ENCODE results near the gene MAU2. TPM values are rescaled to one million over a fixed set of nuclear protein-coding genes. Genes with fewer than 3 reads are reported as not detected.

MAU2 gene
- total RNA-seq, 1 experiment from 2014 or later, result 48.4 TPM

DNA sequence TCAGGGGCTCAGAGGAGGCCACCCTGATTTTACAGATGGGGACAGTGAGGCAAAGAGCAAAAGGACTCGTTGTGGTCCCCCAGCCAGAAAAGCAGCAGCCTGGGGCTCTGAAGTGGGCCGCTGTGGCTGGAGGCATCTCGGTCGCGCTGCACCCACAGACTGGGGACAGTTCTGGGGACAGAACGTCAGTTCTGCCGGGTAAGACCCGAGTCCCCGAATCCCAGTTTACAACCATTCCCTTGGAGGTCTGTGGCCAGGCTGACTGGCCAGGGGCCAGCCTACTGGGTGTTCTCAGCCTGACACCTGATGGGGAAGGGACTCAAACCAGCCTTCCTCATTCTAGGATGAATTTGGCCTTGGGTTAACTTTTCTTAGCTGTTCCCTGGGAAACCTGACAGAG is 14.4 kb upstream of the MAU2 start:
- Histone ChIP-seq H2BK20ac (ENCODE audit: low read depth, low read length, poor library complexity, severe bottlenecking) (no peak overlapping the region), H2BK12ac (ENCODE audit: insufficient read length, low read depth, low read length) (no peak overlapping the region), H2BK15ac (ENCODE audit: low read depth, low read length) (no peak overlapping the region), H3K79me2 (ENCODE audit: insufficient read depth, low read length) (0 out of 2 replicates have a peak, but pooled peaks cover 2% of the 10 kb centered on the region), H3K9me3 (ENCODE audit: control insufficient read depth, low read depth, low read length) (no peaks in the 10 kb centered on the region), H3K27ac (ENCODE audit: insufficient read length, low read depth, low read length) (no peak overlapping the region), H3K18ac (ENCODE audit: insufficient read length, low read depth, low read length) (no peak overlapping the region), H4K20me1 (ENCODE audit: control insufficient read depth, insufficient read depth, insufficient read length) (no peaks in the 10 kb centered on the region), H3K14ac (ENCODE audit: insufficient read depth, low read length) (no peak overlapping the region), H2AFZ (ENCODE audit: low read length) (no peak overlapping the region), H4K8ac (replicated peaks; ENCODE audit: insufficient read length, low read depth, low read length) (no peak overlapping the region), H3K23ac (ENCODE audit: insufficient read length, low read depth, low read length) (no peak overlapping the region), H4K5ac (ENCODE audit: insufficient read length, low read depth, low read length) (no peak overlapping the region), H2BK5ac (ENCODE audit: insufficient read length, low read length) (no peak overlapping the region), H2AK5ac (ENCODE audit: insufficient read length, low read length) (no peak overlapping the region), H3K4me2 (ENCODE audit: insufficient read depth, insufficient read length, low read length) (no peak overlapping the region), H3K27me3 (ENCODE audit: insufficient read depth, low read length) (no peaks in the 10 kb centered on the region), H2BK120ac (ENCODE audit: low read depth, low read length, poor library complexity, severe bottlenecking) (no peak overlapping the region), H3T11ph (ENCODE audit: low read length) (no peak overlapping the region), H3K9ac (ENCODE audit: extremely low read depth, insufficient read length, low read length) (no peak overlapping the region), H3K79me1 (ENCODE audit: insufficient read depth, low read depth, low read length, poor library complexity, severe bottlenecking) (no peaks in the 10 kb centered on the region), H3K4ac (ENCODE audit: low read depth, low read length) (no peak overlapping the region), H4K91ac (ENCODE audit: insufficient read length, low read depth, low read length) (no peak overlapping the region), H3K56ac (ENCODE audit: insufficient read length, low read depth, low read length) (no peak overlapping the region), H3K4me1 (ENCODE audit: insufficient read depth, low read length) (no peaks in the 10 kb centered on the region), H3K23me2 (ENCODE audit: insufficient read length, low read depth, low read length, poor library complexity, severe bottlenecking) (no peaks in the 10 kb centered on the region)
- Mint-ChIP-seq H3K4me3 (no peak overlapping the region), H3K27ac (no peak overlapping the region), H3K4me1 (no peaks in the 10 kb centered on the region), H3K36me3 (ENCODE audit: insufficient read depth in 1 of 3, low read depth in 3 of 3) (peaks cover 27 to 70% (median 70%) of the 10 kb centered on the region in 3 experiments), H3K9me3 (no peaks in the 10 kb centered on the region), H3K27me3 (ENCODE audit: low read depth) (no peaks in the 10 kb centered on the region)
- WGBS (ENCODE audit: extremely low coverage, insufficient read length, low lambda C conversion rate), result no CpG with 5 or more reads among the region's 9 CpGs
- no peak for DNase-seq
- TF ChIP-seq, protein P1, sequence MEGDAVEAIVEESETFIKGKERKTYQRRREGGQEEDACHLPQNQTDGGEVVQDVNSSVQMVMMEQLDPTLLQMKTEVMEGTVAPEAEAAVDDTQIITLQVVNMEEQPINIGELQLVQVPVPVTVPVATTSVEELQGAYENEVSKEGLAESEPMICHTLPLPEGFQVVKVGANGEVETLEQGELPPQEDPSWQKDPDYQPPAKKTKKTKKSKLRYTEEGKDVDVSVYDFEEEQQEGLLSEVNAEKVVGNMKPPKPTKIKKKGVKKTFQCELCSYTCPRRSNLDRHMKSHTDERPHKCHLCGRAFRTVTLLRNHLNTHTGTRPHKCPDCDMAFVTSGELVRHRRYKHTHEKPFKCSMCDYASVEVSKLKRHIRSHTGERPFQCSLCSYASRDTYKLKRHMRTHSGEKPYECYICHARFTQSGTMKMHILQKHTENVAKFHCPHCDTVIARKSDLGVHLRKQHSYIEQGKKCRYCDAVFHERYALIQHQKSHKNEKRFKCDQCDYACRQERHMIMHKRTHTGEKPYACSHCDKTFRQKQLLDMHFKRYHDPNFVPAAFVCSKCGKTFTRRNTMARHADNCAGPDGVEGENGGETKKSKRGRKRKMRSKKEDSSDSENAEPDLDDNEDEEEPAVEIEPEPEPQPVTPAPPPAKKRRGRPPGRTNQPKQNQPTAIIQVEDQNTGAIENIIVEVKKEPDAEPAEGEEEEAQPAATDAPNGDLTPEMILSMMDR (conservative IDR thresholded peaks at IDR 0.05), result no peak

Data from H9 (cell line).